ENCODE data around the gene WRNIP1.
A peak's percentile ranks its signal among the peaks of the same experiment; 100 is the strongest.

WRNIP1 gene

DNA sequence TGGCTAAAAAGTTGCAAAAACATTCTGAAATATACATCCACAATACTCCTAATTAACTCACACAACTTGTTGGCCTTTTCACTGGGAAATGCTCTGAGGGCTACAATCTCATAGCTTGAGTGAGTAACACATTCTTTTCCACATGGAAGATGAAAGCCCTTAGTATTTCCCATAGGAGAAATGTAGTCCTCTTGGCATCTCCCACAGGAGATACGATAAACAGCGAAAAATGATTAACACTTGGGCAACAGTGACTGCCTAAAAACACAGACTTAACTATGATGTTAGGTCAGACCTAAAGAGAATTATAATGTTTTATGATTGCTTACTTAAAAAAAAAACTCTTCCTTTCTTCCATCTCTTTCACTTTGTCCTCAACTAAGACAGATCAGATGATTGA is 23.4 kb upstream of the WRNIP1 start:
- TF ChIP-seq TEAD4 (IDR thresholded peaks at IDR 0.05) (no peak), RAD21 (IDR thresholded peaks at IDR 0.05; ENCODE audit: low read depth) (no peak), EP300 (IDR thresholded peaks at IDR 0.05; ENCODE audit: borderline replicate concordance) (no peak), EGR1 (IDR thresholded peaks at IDR 0.05) (no peak), YY1 (IDR thresholded peaks at IDR 0.05; ENCODE audit: low read depth) (no peak), ZBTB7A (IDR thresholded peaks at IDR 0.05; ENCODE audit: low read depth) (no peak), TAF1 (IDR thresholded peaks at IDR 0.05; ENCODE audit: low read depth) (no peak)
- TF ChIP-seq, protein P1, sequence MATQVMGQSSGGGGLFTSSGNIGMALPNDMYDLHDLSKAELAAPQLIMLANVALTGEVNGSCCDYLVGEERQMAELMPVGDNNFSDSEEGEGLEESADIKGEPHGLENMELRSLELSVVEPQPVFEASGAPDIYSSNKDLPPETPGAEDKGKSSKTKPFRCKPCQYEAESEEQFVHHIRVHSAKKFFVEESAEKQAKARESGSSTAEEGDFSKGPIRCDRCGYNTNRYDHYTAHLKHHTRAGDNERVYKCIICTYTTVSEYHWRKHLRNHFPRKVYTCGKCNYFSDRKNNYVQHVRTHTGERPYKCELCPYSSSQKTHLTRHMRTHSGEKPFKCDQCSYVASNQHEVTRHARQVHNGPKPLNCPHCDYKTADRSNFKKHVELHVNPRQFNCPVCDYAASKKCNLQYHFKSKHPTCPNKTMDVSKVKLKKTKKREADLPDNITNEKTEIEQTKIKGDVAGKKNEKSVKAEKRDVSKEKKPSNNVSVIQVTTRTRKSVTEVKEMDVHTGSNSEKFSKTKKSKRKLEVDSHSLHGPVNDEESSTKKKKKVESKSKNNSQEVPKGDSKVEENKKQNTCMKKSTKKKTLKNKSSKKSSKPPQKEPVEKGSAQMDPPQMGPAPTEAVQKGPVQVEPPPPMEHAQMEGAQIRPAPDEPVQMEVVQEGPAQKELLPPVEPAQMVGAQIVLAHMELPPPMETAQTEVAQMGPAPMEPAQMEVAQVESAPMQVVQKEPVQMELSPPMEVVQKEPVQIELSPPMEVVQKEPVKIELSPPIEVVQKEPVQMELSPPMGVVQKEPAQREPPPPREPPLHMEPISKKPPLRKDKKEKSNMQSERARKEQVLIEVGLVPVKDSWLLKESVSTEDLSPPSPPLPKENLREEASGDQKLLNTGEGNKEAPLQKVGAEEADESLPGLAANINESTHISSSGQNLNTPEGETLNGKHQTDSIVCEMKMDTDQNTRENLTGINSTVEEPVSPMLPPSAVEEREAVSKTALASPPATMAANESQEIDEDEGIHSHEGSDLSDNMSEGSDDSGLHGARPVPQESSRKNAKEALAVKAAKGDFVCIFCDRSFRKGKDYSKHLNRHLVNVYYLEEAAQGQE (IDR thresholded peaks at IDR 0.05; ENCODE audit: low read depth): no peak
- TF ChIP-seq, protein P2, sequence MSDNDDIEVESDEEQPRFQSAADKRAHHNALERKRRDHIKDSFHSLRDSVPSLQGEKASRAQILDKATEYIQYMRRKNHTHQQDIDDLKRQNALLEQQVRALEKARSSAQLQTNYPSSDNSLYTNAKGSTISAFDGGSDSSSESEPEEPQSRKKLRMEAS (IDR thresholded peaks at IDR 0.05): no peak
- TF ChIP-seq, protein P3, sequence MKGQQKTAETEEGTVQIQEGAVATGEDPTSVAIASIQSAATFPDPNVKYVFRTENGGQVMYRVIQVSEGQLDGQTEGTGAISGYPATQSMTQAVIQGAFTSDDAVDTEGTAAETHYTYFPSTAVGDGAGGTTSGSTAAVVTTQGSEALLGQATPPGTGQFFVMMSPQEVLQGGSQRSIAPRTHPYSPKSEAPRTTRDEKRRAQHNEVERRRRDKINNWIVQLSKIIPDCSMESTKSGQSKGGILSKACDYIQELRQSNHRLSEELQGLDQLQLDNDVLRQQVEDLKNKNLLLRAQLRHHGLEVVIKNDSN (IDR thresholded peaks at IDR 0.05): no peak

DNA sequence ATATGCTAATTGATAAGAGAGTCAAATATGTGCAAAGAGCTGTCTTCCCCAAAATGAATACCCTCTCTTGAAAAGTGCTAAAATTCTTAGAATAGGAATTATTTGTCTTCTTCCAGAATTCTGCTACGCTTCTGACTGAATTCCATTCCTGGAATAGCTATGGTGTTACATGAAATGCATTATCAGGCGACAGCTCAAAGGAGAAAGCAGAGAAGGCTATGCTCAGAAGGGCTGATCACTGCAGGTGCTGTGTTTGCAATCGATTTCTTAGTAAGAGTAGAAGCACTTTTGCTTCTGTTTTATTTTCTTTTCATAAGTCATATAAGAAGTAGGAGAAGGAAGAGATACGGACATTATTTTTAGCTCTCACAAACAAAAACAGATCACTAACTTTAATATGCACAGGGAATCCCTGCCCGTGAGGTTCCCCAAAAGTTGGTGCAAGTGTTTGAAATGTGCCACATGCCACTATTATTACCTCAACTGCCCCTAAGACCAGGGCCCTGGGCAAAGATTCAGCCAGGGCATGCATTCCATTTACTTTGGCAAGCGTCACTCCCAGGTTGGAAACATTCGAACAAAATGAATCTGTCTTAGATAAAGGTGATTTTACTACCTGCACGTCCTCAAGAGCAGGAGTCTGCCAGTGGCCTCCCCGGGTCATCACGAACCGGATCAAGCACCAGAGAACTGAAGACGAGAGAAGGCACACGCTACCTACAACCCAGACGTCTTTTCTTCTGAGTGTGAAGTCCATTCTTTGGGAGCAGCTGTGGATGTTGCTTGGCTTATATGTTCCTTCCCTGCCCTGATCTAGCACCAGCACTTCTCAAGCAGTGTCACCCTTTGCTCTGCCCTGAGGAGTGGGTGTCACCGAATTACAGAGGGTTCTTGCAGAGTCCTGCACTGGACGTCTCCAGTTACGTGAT is 21.6 kb upstream of the WRNIP1 start:
- TF ChIP-seq, protein P1 (IDR thresholded peaks at IDR 0.05; ENCODE audit: low read depth): no peak
- TF ChIP-seq, protein P2 (IDR thresholded peaks at IDR 0.05): no peak

DNA sequence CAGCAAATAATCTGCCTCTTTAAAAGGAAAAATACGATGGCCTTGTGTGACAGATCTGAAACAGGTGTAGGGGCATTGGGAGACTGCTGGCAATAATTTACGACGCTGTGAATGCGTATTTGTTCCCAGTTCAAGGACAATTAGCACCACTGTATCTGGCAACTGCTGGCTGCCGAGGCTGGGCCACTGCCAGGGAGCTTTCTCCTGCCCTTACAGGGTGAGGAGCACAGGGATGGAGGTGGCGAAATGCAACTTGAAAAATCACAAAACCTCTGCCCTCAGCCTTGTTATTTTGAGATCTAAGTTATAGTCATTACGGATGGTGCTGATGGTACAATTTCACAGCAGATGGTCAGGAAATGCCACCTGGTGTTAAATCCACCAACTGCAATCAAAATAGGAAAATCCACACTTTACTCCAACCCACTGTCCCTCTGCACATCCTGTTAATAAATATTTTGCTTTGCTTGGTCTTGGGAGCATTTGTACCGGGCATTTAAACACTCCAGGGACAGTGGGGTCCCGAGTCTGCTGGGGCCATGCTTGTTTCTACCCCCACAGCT is 20.9 kb upstream of the WRNIP1 start:
- TF ChIP-seq RAD21 (IDR thresholded peaks at IDR 0.05; ENCODE audit: low read depth) (peak; percentile 38; the same call in 1 of the 2 replicates), CEBPB (IDR thresholded peaks at IDR 0.05) (no peak)

DNA sequence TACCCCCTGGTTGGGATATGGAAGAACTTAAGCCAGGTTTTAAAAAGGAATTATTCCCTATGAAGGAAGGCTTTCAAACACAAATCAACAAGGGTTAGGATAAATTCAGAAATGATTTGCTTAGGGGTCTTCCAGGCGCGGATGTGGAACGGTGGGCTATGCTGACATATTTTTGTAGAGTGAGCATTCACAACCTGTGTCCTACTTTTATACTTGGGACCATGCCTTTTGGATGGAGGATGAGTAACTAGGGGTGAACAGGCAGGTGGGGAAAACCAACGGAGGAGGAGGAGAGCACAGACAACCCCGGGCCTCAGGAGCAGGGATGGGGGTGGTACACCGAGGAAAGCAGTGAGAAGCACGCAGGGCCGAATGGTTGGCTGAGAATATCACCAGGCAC is 20.4 kb upstream of the WRNIP1 start:
- no peak for TF ChIP-seq TCF12 (IDR thresholded peaks at IDR 0.05; ENCODE audit: low read depth)
- TF ChIP-seq, protein P2 (IDR thresholded peaks at IDR 0.05): no peak
- no peak for TF ChIP-seq TAF1 (IDR thresholded peaks at IDR 0.05; ENCODE audit: low read depth)
- no peak for TF ChIP-seq ZBTB7A (IDR thresholded peaks at IDR 0.05; ENCODE audit: low read depth)
- TF ChIP-seq CREB1 (IDR thresholded peaks at IDR 0.05; ENCODE audit: low read depth): no peak

DNA sequence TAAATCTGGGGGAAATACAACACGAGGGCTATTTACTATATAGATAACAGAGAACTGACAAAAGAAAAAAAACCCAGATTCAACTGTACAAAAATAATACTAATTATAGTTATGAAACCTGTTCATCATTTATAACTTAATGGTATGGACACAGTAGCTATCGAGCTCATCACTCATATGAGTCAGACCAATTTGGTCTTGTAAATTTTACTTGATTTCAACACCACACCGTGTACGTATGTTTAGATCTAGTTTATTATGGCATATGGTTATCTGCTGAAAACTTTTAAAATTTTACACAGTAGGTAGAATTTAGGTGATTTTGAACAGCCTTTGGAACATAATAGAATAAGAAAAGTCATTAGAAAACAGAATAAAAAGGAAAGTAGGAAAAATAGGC is 19.9 kb upstream of the WRNIP1 start:
- TF ChIP-seq, protein P1 (IDR thresholded peaks at IDR 0.05; ENCODE audit: low read depth): no peak
- no peak for TF ChIP-seq YY1 (IDR thresholded peaks at IDR 0.05; ENCODE audit: low read depth)
- TF ChIP-seq TCF12 (IDR thresholded peaks at IDR 0.05; ENCODE audit: low read depth): no peak
- TF ChIP-seq EGR1 (IDR thresholded peaks at IDR 0.05): no peak
- TF ChIP-seq RAD21 (IDR thresholded peaks at IDR 0.05; ENCODE audit: low read depth): no peak
- TF ChIP-seq NFIC (IDR thresholded peaks at IDR 0.05): no peak
- TF ChIP-seq ZBTB7A (IDR thresholded peaks at IDR 0.05; ENCODE audit: low read depth): no peak
- no peak for TF ChIP-seq CREB1 (IDR thresholded peaks at IDR 0.05; ENCODE audit: low read depth)
- TF ChIP-seq EP300 (IDR thresholded peaks at IDR 0.05; ENCODE audit: borderline replicate concordance): no peak
- no peak for TF ChIP-seq TEAD4 (IDR thresholded peaks at IDR 0.05)
- TF ChIP-seq, protein P2 (IDR thresholded peaks at IDR 0.05): no peak
- TF ChIP-seq, protein P3 (IDR thresholded peaks at IDR 0.05): no peak
- no peak for TF ChIP-seq CEBPB (IDR thresholded peaks at IDR 0.05)
- no peak for TF ChIP-seq TAF1 (IDR thresholded peaks at IDR 0.05; ENCODE audit: low read depth)
- TF ChIP-seq FOXM1 (IDR thresholded peaks at IDR 0.05; ENCODE audit: borderline replicate concordance, low read depth): no peak

Data from Ishikawa (cell line).